K562 (cell line): ENCODE measurements around the gene MOB1B.

ENCODE experiments used
- CEBPG ChIP-seq, 3 experiments: fragments of 200-800 bp in 1 of 3; sonication (Bioruptor generic) in 1 of 3; sonication (generic) in 1 of 3; formaldehyde crosslinking in 1 of 3; IDR thresholded peaks in 2 of 3; conservative IDR thresholded peaks in 1 of 3; 2 replicates each; pipeline versions ENCODE4 v1.6.1 to v1.8.0; 2016 to 2022; ENCODE audit warnings: missing compliant biosample characterization in 2 of 3, missing genetic modification characterization in 2 of 3, mild to moderate bottlenecking in 1 of 3, missing genetic modification reagents in 1 of 3
- EZH2 ChIP-seq: IDR thresholded peaks from 2 replicates; pipeline ENCODE4 v1.6.1; 2012; ENCODE audit warnings: low read depth, mild to moderate bottlenecking, inconsistent platforms, low read length, borderline replicate concordance
- FOS ChIP-seq: IDR thresholded peaks from 3 replicates; pipeline ENCODE4 v1.6.1; 2011; ENCODE audit not compliant: insufficient read length; ENCODE audit errors: extremely low read depth
- LARP7 ChIP-seq: fragments of 450-650 bp; IDR thresholded peaks from 2 replicates; pipeline ENCODE4 v1.6.1; 2016
- NFIC ChIP-seq: fragments of 450-650 bp; IDR thresholded peaks from 2 replicates; pipeline ENCODE4 v1.6.1; 2017; ENCODE audit warnings: mild to moderate bottlenecking, inconsistent platforms
- PHF21A ChIP-seq: fragments of 450-650 bp; IDR thresholded peaks from 2 replicates; pipeline ENCODE4 v1.6.1; 2017; ENCODE audit warnings: low read depth, borderline replicate concordance
- POLR2A ChIP-seq: fragments of 450-650 bp; conservative IDR thresholded peaks from 2 replicates; pipeline ENCODE4 v1.6.1; 2016
- POU5F1 ChIP-seq: fragments of 150-350 bp; IDR thresholded peaks from 2 replicates; pipeline ENCODE4 v1.6.1; 2014; ENCODE audit warnings: borderline replicate concordance, low read length, low read depth, mild to moderate bottlenecking; ENCODE audit not compliant: partially characterized antibody
- PTBP1 ChIP-seq: fragments of 200-400 bp; formaldehyde crosslinking; IDR thresholded peaks from 2 replicates; pipeline ENCODE4 v1.6.1; 2017; ENCODE audit warnings: low read depth, low read length
- ZNF12 ChIP-seq: sonication (generic); formaldehyde crosslinking; IDR thresholded peaks from 2 replicates; pipeline ENCODE4 v1.4.0; 2020; ENCODE audit warnings: mild to moderate bottlenecking, missing genetic modification reagents
- TF ChIP-seq, protein P1 (sequence below), 3 experiments: fragments of 200-800 bp in 1 of 3; fragments of 250-450 bp in 1 of 3; fragments of 450-650 bp in 1 of 3; sonication (Bioruptor Pico) in 1 of 3; sonication (Bioruptor generic) in 1 of 3; formaldehyde crosslinking in 1 of 3; IDR thresholded peaks; 2 replicates each; pipeline versions ENCODE4 v1.6.1 to v1.8.0; 2016 to 2022; ENCODE audit warnings: mild to moderate bottlenecking in 2 of 3, missing genetic modification characterization in 2 of 3, missing compliant biosample characterization in 1 of 3, moderate library complexity in 1 of 3
- TF ChIP-seq, protein P2 (sequence below): fragments of 250-450 bp; sonication (Bioruptor Pico); IDR thresholded peaks from 2 replicates; pipeline ENCODE4 v1.8.0; 2021; ENCODE audit warnings: mild to moderate bottlenecking, moderate library complexity
- TF ChIP-seq, protein P3 (sequence below), 3 experiments: IDR thresholded peaks in 2 of 3; conservative IDR thresholded peaks in 1 of 3; 2 replicates each; pipeline ENCODE4 v1.5.1; 2011 to 2012; ENCODE audit warnings: low read length in 3 of 3, mild to moderate bottlenecking in 3 of 3, control low read depth in 2 of 3, improper control_type of control experiment in 1 of 3, inconsistent platforms in 1 of 3, low read depth in 1 of 3, mixed read lengths in 1 of 3, moderate library complexity in 1 of 3; ENCODE audit not compliant: insufficient read depth in 2 of 3

DNA sequence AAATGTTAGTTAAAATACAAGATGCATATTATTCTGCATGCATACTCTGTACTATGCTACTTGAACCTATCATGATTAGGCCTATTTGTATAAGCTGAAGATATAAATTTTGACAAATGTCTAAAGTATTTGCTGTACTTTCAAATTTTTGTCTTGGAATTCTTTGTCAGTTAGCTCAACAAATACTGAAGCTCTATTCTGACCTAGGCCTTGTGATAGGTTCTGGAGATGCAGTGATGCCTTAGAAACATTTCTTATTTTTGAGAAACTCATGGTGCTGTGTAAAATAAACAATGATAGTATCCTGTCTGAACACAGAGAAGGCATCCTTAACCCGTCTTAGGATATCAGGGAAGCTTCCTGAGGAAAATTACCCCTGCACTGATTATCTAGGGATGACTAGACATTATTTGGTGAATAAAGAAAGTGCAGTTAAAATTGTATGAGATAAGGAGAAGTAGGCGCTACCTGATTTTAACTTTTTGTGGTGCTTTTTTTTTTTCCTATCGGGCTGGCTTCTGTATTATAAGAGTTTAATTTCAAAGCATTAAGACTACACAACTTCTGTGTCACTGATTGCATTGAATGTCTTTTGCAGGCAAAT lies 43.4 kb downstream of the MOB1B start:
- no peak for TF ChIP-seq PHF21A
- TF ChIP-seq PTBP1 = no peak
- TF ChIP-seq FOS = no peak
- TF ChIP-seq NFIC = no peak
- no peak for TF ChIP-seq POLR2A
- no peak for TF ChIP-seq ZNF12 (CRISPR knock-in tag)
- TF ChIP-seq, protein P1, sequence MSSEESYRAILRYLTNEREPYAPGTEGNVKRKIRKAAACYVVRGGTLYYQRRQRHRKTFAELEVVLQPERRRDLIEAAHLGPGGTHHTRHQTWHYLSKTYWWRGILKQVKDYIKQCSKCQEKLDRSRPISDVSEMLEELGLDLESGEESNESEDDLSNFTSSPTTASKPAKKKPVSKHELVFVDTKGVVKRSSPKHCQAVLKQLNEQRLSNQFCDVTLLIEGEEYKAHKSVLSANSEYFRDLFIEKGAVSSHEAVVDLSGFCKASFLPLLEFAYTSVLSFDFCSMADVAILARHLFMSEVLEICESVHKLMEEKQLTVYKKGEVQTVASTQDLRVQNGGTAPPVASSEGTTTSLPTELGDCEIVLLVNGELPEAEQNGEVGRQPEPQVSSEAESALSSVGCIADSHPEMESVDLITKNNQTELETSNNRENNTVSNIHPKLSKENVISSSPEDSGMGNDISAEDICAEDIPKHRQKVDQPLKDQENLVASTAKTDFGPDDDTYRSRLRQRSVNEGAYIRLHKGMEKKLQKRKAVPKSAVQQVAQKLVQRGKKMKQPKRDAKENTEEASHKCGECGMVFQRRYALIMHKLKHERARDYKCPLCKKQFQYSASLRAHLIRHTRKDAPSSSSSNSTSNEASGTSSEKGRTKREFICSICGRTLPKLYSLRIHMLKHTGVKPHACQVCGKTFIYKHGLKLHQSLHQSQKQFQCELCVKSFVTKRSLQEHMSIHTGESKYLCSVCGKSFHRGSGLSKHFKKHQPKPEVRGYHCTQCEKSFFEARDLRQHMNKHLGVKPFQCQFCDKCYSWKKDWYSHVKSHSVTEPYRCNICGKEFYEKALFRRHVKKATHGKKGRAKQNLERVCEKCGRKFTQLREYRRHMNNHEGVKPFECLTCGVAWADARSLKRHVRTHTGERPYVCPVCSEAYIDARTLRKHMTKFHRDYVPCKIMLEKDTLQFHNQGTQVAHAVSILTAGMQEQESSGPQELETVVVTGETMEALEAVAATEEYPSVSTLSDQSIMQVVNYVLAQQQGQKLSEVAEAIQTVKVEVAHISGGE (CRISPR knock-in tag; IDR thresholded peaks at IDR 0.05) = no peak
- TF ChIP-seq, protein P2, sequence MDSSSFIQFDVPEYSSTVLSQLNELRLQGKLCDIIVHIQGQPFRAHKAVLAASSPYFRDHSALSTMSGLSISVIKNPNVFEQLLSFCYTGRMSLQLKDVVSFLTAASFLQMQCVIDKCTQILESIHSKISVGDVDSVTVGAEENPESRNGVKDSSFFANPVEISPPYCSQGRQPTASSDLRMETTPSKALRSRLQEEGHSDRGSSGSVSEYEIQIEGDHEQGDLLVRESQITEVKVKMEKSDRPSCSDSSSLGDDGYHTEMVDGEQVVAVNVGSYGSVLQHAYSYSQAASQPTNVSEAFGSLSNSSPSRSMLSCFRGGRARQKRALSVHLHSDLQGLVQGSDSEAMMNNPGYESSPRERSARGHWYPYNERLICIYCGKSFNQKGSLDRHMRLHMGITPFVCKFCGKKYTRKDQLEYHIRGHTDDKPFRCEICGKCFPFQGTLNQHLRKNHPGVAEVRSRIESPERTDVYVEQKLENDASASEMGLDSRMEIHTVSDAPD (CRISPR knock-in tag) = no peak
- no peak for TF ChIP-seq CEBPG (CRISPR knock-in tag; IDR thresholded peaks at IDR 0.05)
- no peak for TF ChIP-seq CEBPG (tag; conservative IDR thresholded peaks at IDR 0.05 in 1 of 2, IDR thresholded peaks at IDR 0.05 in 1 of 2)
- no peak for TF ChIP-seq EZH2
- TF ChIP-seq, protein P3, sequence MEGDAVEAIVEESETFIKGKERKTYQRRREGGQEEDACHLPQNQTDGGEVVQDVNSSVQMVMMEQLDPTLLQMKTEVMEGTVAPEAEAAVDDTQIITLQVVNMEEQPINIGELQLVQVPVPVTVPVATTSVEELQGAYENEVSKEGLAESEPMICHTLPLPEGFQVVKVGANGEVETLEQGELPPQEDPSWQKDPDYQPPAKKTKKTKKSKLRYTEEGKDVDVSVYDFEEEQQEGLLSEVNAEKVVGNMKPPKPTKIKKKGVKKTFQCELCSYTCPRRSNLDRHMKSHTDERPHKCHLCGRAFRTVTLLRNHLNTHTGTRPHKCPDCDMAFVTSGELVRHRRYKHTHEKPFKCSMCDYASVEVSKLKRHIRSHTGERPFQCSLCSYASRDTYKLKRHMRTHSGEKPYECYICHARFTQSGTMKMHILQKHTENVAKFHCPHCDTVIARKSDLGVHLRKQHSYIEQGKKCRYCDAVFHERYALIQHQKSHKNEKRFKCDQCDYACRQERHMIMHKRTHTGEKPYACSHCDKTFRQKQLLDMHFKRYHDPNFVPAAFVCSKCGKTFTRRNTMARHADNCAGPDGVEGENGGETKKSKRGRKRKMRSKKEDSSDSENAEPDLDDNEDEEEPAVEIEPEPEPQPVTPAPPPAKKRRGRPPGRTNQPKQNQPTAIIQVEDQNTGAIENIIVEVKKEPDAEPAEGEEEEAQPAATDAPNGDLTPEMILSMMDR (IDR thresholded peaks at IDR 0.05 in 2 of 3, conservative IDR thresholded peaks at IDR 0.05 in 1 of 3; ENCODE audit: insufficient read depth in 2 of 3, low read depth in 1 of 3, low read length in 3 of 3) = no peak
- TF ChIP-seq LARP7 = no peak
- no peak for TF ChIP-seq POU5F1
